DND-41 (cell line): ENCODE data around the gene IL1RL2.

Experiments
- ATAC-seq: fragments of 200-7000 bp; cut with Tn5 transposase; 3 replicates; pipeline ENCODE4 v1.9.1; 2021; ENCODE audit warnings: low read depth; ENCODE audit not compliant: insufficient read depth
- DNase-seq: peaks from one replicate; pipeline ENCODE4 v3.0.0-alpha.2; 2020
- H2AFZ ChIP-seq: 2 replicates; pipeline ENCODE4 v1.6.0; 2012; ENCODE audit warnings: low read depth, low read length
- H3K27ac ChIP-seq: 2 replicates; pipeline ENCODE4 v1.5.1; 2012; ENCODE audit warnings: low read length, inconsistent platforms
- H3K27me3 ChIP-seq: fragments of 200-600 bp; sonication (generic); 2 replicates; pipeline ENCODE4 v1.6.0; 2012; ENCODE audit warnings: low read length, mild to moderate bottlenecking, inconsistent platforms; ENCODE audit not compliant: insufficient read depth, poor library complexity
- H3K36me3 ChIP-seq: 2 replicates; pipeline ENCODE4 v1.5.1; 2012; ENCODE audit warnings: low read length, inconsistent platforms; ENCODE audit not compliant: insufficient read depth
- H3K4me1 ChIP-seq: 2 replicates; pipeline ENCODE4 v1.5.1; 2012; ENCODE audit warnings: mild to moderate bottlenecking, low read length; ENCODE audit not compliant: insufficient read depth
- H3K4me2 ChIP-seq: 2 replicates; pipeline ENCODE4 v1.6.0; 2012; ENCODE audit warnings: mild to moderate bottlenecking, moderate library complexity, low read length, inconsistent platforms; ENCODE audit not compliant: insufficient read depth
- H3K4me3 ChIP-seq, 2 experiments: fragments of 200-600 bp in 1 of 2; shearing (Covaris generic) in 1 of 2; 2 replicates each; pipeline ENCODE4 v1.5.1; 2012 to 2016; ENCODE audit warnings: inconsistent platforms in 2 of 2, low read length in 2 of 2, mild to moderate bottlenecking in 2 of 2, low read depth in 1 of 2, moderate library complexity in 1 of 2
- H3K79me2 ChIP-seq: 2 replicates; pipeline ENCODE4 v1.6.0; 2012; ENCODE audit warnings: low read length, inconsistent platforms; ENCODE audit not compliant: insufficient read depth
- H3K9ac ChIP-seq: 2 replicates; pipeline ENCODE4 v1.6.0; 2012; ENCODE audit warnings: low read depth, mild to moderate bottlenecking, inconsistent platforms, low read length, moderate library complexity
- H3K9me3 ChIP-seq: 2 replicates; pipeline ENCODE4 v1.5.1; 2012; ENCODE audit warnings: low read length, moderate library complexity, mild to moderate bottlenecking, inconsistent platforms; ENCODE audit not compliant: insufficient read depth, severe bottlenecking
- H4K20me1 ChIP-seq: 2 replicates; pipeline ENCODE4 v1.6.0; 2012; ENCODE audit warnings: low read length; ENCODE audit not compliant: insufficient read depth
- EZH2 ChIP-seq: IDR thresholded peaks from 3 replicates; pipeline ENCODE4 v1.6.1; 2012; ENCODE audit warnings: borderline replicate concordance, low read depth, mild to moderate bottlenecking, moderate library complexity, low read length, inconsistent platforms; ENCODE audit not compliant: severe bottlenecking
- TF ChIP-seq, protein P1 (sequence below): IDR thresholded peaks from 2 replicates; pipeline ENCODE4 v1.5.1; 2012; ENCODE audit warnings: borderline replicate concordance, low read length, moderate library complexity, mild to moderate bottlenecking; ENCODE audit not compliant: poor library complexity, severe bottlenecking; ENCODE audit errors: extremely low read depth

Gene IL1RL2

DNA sequence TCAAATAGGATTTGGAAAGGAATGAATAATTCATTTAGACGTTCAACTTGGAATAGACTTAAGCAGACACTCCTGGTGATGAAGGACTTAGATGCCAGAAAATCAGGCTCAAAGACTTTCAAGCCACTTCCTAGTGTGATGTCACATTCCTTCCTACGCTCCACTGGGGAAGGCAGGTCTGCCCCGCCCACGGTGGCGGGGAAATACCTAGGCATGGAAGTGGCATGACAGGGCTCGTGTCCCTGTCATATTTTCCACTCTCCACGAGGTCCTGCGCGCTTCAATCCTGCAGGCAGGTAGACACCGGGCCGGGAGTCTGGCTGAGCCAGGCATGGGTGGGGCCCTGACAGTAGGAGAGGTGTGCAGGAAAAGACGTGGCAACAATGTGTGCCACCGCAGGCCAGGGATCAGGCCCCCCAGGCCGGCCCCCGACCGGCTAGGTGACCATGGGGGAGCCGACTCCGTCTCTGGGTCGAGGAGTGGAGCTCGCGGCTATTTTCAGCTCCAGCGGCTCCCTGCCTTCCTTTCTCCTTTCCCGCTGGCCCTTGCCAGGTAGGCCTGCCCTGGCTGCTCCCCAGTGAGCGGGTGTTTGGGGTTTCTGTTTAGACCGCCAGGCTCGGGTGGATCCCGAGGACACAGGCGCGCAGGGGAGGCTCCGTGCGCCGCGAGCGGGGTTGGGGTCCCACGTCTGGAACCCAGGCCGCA lies at the start of gene IL1RL2:
TSS of gene IL1RL2 (plus strand) at position 233 of the 705 bp plus-strand sequence. CDS start 845 bp downstream, outside the sequence.
- no peak within 1 kb of the TSS for H3K4me2 ChIP-seq
- no peak within 1 kb of the TSS for H2AFZ ChIP-seq
- DNase-seq (no peak), ATAC-seq (no peak)
- no peak within 1 kb of the TSS for H3K27ac ChIP-seq
- no peak for TF ChIP-seq EZH2
- TF ChIP-seq, protein P1, sequence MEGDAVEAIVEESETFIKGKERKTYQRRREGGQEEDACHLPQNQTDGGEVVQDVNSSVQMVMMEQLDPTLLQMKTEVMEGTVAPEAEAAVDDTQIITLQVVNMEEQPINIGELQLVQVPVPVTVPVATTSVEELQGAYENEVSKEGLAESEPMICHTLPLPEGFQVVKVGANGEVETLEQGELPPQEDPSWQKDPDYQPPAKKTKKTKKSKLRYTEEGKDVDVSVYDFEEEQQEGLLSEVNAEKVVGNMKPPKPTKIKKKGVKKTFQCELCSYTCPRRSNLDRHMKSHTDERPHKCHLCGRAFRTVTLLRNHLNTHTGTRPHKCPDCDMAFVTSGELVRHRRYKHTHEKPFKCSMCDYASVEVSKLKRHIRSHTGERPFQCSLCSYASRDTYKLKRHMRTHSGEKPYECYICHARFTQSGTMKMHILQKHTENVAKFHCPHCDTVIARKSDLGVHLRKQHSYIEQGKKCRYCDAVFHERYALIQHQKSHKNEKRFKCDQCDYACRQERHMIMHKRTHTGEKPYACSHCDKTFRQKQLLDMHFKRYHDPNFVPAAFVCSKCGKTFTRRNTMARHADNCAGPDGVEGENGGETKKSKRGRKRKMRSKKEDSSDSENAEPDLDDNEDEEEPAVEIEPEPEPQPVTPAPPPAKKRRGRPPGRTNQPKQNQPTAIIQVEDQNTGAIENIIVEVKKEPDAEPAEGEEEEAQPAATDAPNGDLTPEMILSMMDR, result no peak
- no peaks in the 10 kb centered on the region for H3K9me3 ChIP-seq
- H4K20me1 ChIP-seq, result no peaks in the 10 kb centered on the region
- H3K4me1 ChIP-seq, result no peaks in the 10 kb centered on the region
- H3K36me3 ChIP-seq, result no peaks in the 10 kb centered on the region
- H3K4me3 ChIP-seq, result no peak within 1 kb of the TSS
- H3K9ac ChIP-seq, result no peak within 1 kb of the TSS
- no peaks in the 10 kb centered on the region for H3K79me2 ChIP-seq
- no peaks in the 10 kb centered on the region for H3K27me3 ChIP-seq

DNA sequence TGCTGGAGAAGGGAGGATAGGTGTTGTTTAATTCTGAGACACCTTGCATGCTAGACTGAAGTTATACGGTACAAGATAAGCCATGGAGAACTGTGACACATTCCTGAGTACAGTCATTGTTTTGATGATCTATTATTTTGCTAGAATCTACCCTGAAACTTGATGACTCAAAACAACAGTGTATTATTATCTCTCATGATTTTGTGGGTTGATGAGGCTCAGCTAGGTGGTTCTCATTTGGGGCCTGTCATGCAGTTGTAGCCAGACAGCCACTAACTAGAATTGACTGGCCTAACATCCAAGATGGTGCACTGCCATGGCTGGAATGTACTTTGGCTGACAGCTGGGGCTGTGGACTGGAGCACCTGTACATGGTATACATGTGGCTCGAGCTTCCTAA lies 49.7 kb upstream of the IL1RL2 start:
- no peaks in the 10 kb centered on the region for H4K20me1 ChIP-seq
- no peak overlapping the region for H3K4me2 ChIP-seq
- DNase-seq, result no peak
- no peak for ATAC-seq
- no peaks in the 10 kb centered on the region for H3K4me1 ChIP-seq
- no peaks in the 10 kb centered on the region for H3K9me3 ChIP-seq
- no peak overlapping the region for H3K27ac ChIP-seq
- H3K36me3 ChIP-seq, result no peaks in the 10 kb centered on the region
- H3K4me3 ChIP-seq, result no peak overlapping the region
- no peaks in the 10 kb centered on the region for H3K79me2 ChIP-seq
- H3K9ac ChIP-seq, result no peak overlapping the region
- H3K27me3 ChIP-seq, result no peaks in the 10 kb centered on the region
- no peak overlapping the region for H2AFZ ChIP-seq
- TF ChIP-seq, protein P1, result no peak
- TF ChIP-seq EZH2, result no peak

DNA sequence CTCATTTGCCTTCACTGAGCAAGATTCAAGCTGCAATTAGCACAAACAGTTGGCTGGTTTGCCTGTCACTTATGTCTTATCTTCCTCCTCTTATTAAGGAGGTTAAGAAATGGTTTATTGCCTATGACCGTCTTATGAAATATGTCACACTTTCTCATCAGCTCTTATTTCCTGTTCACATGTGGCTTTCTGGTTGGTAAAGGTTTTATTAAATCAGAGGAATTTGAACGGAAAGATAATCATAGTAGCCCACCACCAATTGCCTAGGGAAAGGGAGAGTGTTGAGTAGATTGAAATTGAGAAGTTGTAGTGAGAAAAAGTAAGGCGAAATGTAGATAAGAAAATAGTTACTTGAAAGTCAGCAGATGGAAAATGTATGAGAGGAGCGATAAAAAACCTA lies 48.5 kb upstream of the IL1RL2 start:
- Histone ChIP-seq H3K9ac (no peak overlapping the region), H3K36me3 (no peaks in the 10 kb centered on the region), H3K9me3 (peaks cover 2% of the 10 kb centered on the region), H3K4me1 (no peaks in the 10 kb centered on the region), H3K79me2 (no peaks in the 10 kb centered on the region), H3K4me3 (no peak overlapping the region), H3K4me2 (no peak overlapping the region), H3K27me3 (no peaks in the 10 kb centered on the region), H3K27ac (no peak overlapping the region), H4K20me1 (no peaks in the 10 kb centered on the region), H2AFZ (no peak overlapping the region)
- no peak for TF ChIP-seq EZH2
- TF ChIP-seq, protein P1, result no peak
- ATAC-seq (no peak), DNase-seq (no peak)
